Small intestine (tissue), 7 donors: ENCODE results near the gene RASL10A. TPM values are rescaled to one million over a fixed set of nuclear protein-coding genes. Genes with fewer than 3 reads are reported as not detected.

ENCODE experiments used
- DNase-seq, 2 donors: peaks; one replicate each; pipeline versions ENCODE4 v3.0.0 to v3.0.0-alpha.2; 2013
- FAIRE-seq: peaks from 2 replicates; lab custom pipeline; 2012; peaks lifted over from hg19 to GRCh38; lab: Jason Lieb, UNC
- H3K27ac ChIP-seq, 3 donors: one replicate each; pipeline ENCODE4 v1.5.1; 2013; ENCODE audit warnings: low read length in 2 of 3, mild to moderate bottlenecking in 2 of 3, control low read depth in 1 of 3, inconsistent platforms in 1 of 3, low read depth in 1 of 3, moderate library complexity in 1 of 3
- H3K27me3 ChIP-seq, 3 donors: one replicate each; pipeline ENCODE4 v1.6.1; 2013; ENCODE audit warnings: low read length in 3 of 3, inconsistent platforms in 1 of 3; ENCODE audit not compliant: control insufficient read depth in 3 of 3, insufficient read depth in 3 of 3
- H3K36me3 ChIP-seq, 3 donors: one replicate each; pipeline ENCODE4 v1.6.1; 2013; ENCODE audit warnings: low read length in 3 of 3, inconsistent platforms in 1 of 3, low read depth in 1 of 3, mild to moderate bottlenecking in 1 of 3, moderate library complexity in 1 of 3; ENCODE audit not compliant: control insufficient read depth in 3 of 3, insufficient read depth in 2 of 3
- H3K4me1 ChIP-seq, 3 donors: one replicate each; pipeline ENCODE4 v1.6.1; 2013; ENCODE audit warnings: low read length in 2 of 3, inconsistent platforms in 1 of 3, low read depth in 1 of 3, mild to moderate bottlenecking in 1 of 3, moderate library complexity in 1 of 3; ENCODE audit not compliant: control insufficient read depth in 3 of 3, insufficient read depth in 2 of 3
- H3K4me3 ChIP-seq, 3 donors: one replicate each; pipeline ENCODE4 v1.5.1; 2013; ENCODE audit warnings: low read length in 3 of 3, control low read depth in 1 of 3, inconsistent platforms in 1 of 3, low read depth in 1 of 3, mild to moderate bottlenecking in 1 of 3, moderate library complexity in 1 of 3
- H3K9me3 ChIP-seq, 2 donors: one replicate each; pipeline ENCODE4 v1.6.1; 2013; ENCODE audit warnings: low read depth in 1 of 2, low read length in 1 of 2; ENCODE audit not compliant: control insufficient read depth in 2 of 2, insufficient read depth in 1 of 2
- WGBS, 3 donors: extraction: QIAGEN DNeasy Blood & Tissue Kit; methylation state at CpG; one replicate each; pipeline ENCODE4 v1.1.7; 2013; 5-methylcytosine and 5-hydroxymethylcytosine counted together
- polyA plus RNA-seq, 4 donors: library from polyadenylated mRNA; stranded (reverse) in 3 of 4; unstranded in 1 of 4; fragments of 200-250 nt in 3 of 4; fragments of 120-200 nt in 1 of 4; gene quantifications; one replicate each; pipeline versions ENCODE4 v1.2.1 to v1.2.3, GENCODE V29; 2013
- donor health status: healthy with polysubstance abuse.
- donor health status: control.
- donor health status: control.
- donor health status: Bipolar disorder and iron deficiency.
- donor health status: healthy.

Gene RASL10A
- polyA plus RNA-seq, 4 donors: 0.74 to 4.1 (median 3.8) TPM

- DNase-seq: no peak
- H3K27me3 ChIP-seq: no peaks in the 10 kb centered on the region
- no peak for FAIRE-seq
- no peaks in the 10 kb centered on the region for H3K9me3 ChIP-seq
- H3K36me3 ChIP-seq: peaks cover 10 to 34% (median 12%) of the 10 kb centered on the region in 3 donors
- H3K27ac ChIP-seq: no peak overlapping the region
- no peak overlapping the region for H3K4me3 ChIP-seq
- no peaks in the 10 kb centered on the region for H3K4me1 ChIP-seq
Observed at GRCh38 chr22:29323641-29324040, 8.1 kb upstream of the RASL10A start.

- H3K4me1 ChIP-seq: peaks cover 0 to 3% (median 0%) of the 10 kb centered on the region in 3 donors
- FAIRE-seq: no peak
- 42 to 52% (median 48%) methylated on average over 1 of the region's 1 CpG for WGBS, 3 donors
Observed at GRCh38 chr22:29320546-29320945, 5.0 kb upstream of the RASL10A start.

DNA sequence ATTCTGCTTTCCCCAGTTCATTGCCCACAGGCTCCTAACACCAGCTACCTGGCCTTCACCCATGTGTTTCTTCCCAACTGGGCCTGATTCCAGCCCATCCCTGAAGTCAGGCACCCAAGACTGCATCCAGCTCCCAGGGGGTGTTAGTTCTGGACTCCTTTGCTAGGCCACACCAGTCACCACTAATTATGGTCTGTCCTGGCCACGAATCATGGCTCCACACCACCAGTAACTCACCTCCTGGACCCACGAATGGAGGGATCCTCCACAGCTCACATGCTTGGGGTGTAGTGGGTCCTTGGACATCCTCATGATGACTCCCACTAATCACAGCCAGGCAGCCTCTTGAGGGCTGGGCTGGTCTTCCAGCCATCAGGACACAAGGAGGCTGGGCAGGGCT lies 3.6 kb upstream of the RASL10A start:
- H3K27me3 ChIP-seq: peaks cover 3 to 26% (median 14%) of the 10 kb centered on the region in 3 donors
- no peak overlapping the region for H3K4me3 ChIP-seq
- H3K9me3 ChIP-seq: no peaks in the 10 kb centered on the region
- H3K4me1 ChIP-seq: peaks cover 0 to 11% (median 0%) of the 10 kb centered on the region in 3 donors
- H3K27ac ChIP-seq: no peak overlapping the region
- FAIRE-seq: no peak
- no peak for DNase-seq
- WGBS, 3 donors: 74 to 100% (median 92%) methylated on average over 2 of the region's 2 CpGs
- H3K36me3 ChIP-seq: peaks cover 0 to 3% (median 0%) of the 10 kb centered on the region in 3 donors

More at GRCh38 chr22:29320546-29320945, 5.0 kb upstream of the RASL10A start:
- H3K36me3 ChIP-seq: peaks cover 0 to 5% (median 0%) of the 10 kb centered on the region in 3 donors
- no peak for DNase-seq
- H3K9me3 ChIP-seq: no peaks in the 10 kb centered on the region
- no peak overlapping the region for H3K27ac ChIP-seq
- H3K27me3 ChIP-seq: peaks cover 0 to 17% (median 6%) of the 10 kb centered on the region in 3 donors
- no peak overlapping the region for H3K4me3 ChIP-seq

- Histone ChIP-seq H3K4me1 (peaks cover 1 to 18% (median 6%) of the 10 kb centered on the region in 3 donors), H3K27me3 (peaks cover 10 to 36% (median 19%) of the 10 kb centered on the region in 3 donors), H3K27ac (no peak overlapping the region), H3K36me3 (no peaks in the 10 kb centered on the region), H3K9me3 (no peaks in the 10 kb centered on the region), H3K4me3 (no peak overlapping the region)
- no peak for FAIRE-seq
- no peak for DNase-seq
- WGBS, 3 donors: 93 to 95% (median 94%) methylated on average over 18 of the region's 18 CpGs
Observed at GRCh38 chr22:29317827-29318454, 2.4 kb upstream of the RASL10A start.

- H3K4me3 ChIP-seq: no peak overlapping the region
- no peak for FAIRE-seq
- H3K9me3 ChIP-seq: no peaks in the 10 kb centered on the region
- H3K4me1 ChIP-seq: peaks cover 1 to 19% (median 6%) of the 10 kb centered on the region in 3 donors
- peaks cover 0 to 5% (median 0%) of the 10 kb centered on the region in 3 donors for H3K36me3 ChIP-seq
- peaks cover 10 to 40% (median 19%) of the 10 kb centered on the region in 3 donors for H3K27me3 ChIP-seq
- no peak overlapping the region for H3K27ac ChIP-seq
- 57 to 68% (median 67%) methylated on average over 18 of the region's 18 CpGs for WGBS, 3 donors
- DNase-seq: no peak
Observed at GRCh38 chr22:29316141-29316828, 788 bp upstream of the RASL10A start.

DNA sequence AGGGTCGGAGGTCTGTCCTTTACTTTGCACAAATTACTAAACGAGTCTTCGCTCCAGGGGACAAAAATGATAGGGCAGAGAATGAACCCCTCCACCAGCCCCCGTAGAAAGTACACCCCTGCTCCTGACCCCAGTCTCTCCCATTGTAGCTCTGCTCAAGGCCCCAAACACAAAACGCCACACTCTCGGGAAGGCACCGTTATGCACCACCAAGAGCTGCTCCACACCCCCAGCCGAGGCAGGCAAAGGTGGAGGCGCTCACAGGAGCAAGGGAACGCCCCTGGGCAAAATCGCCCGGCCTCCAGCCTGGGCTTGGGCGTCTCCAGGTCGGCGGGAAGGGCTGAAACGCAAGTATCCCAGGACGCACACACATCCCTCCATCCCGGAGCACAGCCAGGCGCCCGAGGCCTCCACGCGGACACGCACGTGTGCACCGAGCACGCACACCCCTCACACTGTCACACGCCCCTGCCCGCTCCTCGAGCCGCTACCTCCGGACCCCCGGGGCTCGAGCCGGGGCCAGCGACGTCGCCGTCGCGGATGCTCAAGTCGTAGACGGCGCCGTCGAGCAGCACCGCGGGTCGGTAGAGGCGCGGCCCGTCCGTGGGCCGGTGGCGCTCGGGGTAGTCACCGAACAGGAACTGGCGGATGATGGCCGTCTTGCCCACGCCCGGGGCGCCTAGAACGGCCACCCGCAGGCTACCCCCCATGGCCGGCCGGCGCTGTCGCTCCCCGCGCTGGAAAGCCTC lies 786 bp downstream of the RASL10A start:
- Histone ChIP-seq H3K9me3 (no peaks in the 10 kb centered on the region), H3K4me3 (peak overlapping the region in 2 of 3 donors; percentile 9 to 26), H3K27ac (no peak overlapping the region), H3K4me1 (peaks cover 1 to 34% (median 6%) of the 10 kb centered on the region in 3 donors), H3K36me3 (peaks cover 0 to 7% (median 0%) of the 10 kb centered on the region in 3 donors), H3K27me3 (peaks cover 10 to 40% (median 19%) of the 10 kb centered on the region in 3 donors)
- WGBS, 3 donors: 2 to 3% (median 3%) methylated on average over 39 to 69 of the region's 69 CpGs
- FAIRE-seq (no peak), DNase-seq (peak; percentile 32 to 47)

GRCh38 chr22:29313576-29314466 lies 1.7 kb downstream of the RASL10A start:
- DNase-seq (peak; percentile 70 to 86), FAIRE-seq (no peak)
- Histone ChIP-seq H3K9me3 (no peaks in the 10 kb centered on the region), H3K4me3 (no peak overlapping the region), H3K4me1 (peaks cover 5 to 42% (median 10%) of the 10 kb centered on the region in 3 donors), H3K27me3 (peaks cover 10 to 40% (median 19%) of the 10 kb centered on the region in 3 donors), H3K27ac (no peak overlapping the region), H3K36me3 (peaks cover 0 to 7% (median 0%) of the 10 kb centered on the region in 3 donors)
- 9 to 19% (median 18%) methylated on average over 48 to 51 of the region's 51 CpGs for WGBS, 3 donors
